Endometrium (tissue), 2 donors: Measurements from ENCODE around the gene INHBC.
"Not testable (repeated sequence)": the region's sequence is repeated elsewhere in the genome, so short reads cannot be mapped to it uniquely, and the experiment has no call there.

Experiments used
- FAIRE-seq: peaks from 2 replicates; lab custom pipeline; 2012; peaks lifted over from hg19 to GRCh38; lab: Jason Lieb, UNC
- donor health status: control.
- donor health status: control.

Gene INHBC, protein sequence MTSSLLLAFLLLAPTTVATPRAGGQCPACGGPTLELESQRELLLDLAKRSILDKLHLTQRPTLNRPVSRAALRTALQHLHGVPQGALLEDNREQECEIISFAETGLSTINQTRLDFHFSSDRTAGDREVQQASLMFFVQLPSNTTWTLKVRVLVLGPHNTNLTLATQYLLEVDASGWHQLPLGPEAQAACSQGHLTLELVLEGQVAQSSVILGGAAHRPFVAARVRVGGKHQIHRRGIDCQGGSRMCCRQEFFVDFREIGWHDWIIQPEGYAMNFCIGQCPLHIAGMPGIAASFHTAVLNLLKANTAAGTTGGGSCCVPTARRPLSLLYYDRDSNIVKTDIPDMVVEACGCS

DNA sequence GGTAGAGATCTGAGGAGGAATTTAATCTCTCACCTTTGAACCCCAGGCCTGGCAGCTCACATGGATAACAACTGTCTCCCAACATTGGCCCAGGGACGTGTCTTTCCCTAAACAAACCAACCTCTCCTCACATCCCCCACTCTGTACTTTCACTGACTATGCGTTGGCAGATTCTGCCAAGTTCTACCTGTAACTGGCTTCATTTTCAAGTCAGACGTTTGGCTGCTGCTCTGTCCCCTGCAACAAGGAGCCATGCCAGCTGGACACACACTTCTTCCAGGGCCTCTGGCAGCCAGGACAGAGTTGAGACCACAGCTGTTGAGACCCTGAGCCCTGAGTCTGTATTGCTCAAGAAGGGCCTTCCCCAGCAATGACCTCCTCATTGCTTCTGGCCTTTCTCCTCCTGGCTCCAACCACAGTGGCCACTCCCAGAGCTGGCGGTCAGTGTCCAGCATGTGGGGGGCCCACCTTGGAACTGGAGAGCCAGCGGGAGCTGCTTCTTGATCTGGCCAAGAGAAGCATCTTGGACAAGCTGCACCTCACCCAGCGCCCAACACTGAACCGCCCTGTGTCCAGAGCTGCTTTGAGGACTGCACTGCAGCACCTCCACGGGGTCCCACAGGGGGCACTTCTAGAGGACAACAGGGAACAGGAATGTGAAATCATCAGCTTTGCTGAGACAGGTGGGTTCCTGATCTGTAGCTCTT, at the start of gene INHBC:
Gene INHBC, plus strand, starts transcription at position 268 of the 707 bp plus-strand sequence. Its CDS starts 103 bp downstream, at position 371.
- FAIRE-seq = no peak

DNA sequence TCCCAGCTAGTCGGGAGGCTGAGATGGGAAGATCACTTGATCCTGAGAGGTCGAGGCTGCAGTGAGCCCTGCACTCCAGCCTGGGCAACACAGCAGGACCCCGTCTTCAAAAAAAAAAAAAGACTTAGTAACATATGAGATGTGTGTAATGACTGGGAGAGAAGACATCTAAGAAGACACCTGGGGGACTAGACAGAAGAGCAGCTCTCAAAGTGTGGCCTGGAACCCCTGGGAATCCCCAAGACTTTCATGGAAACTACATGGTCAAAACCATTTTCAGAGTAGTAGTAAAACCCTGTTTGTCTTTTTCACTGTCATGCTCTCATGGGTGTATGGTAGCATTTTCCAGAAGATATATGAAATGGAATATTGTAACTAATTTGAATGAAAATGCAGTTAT, 49.0 kb upstream of the INHBC start:
- no peak for FAIRE-seq

DNA sequence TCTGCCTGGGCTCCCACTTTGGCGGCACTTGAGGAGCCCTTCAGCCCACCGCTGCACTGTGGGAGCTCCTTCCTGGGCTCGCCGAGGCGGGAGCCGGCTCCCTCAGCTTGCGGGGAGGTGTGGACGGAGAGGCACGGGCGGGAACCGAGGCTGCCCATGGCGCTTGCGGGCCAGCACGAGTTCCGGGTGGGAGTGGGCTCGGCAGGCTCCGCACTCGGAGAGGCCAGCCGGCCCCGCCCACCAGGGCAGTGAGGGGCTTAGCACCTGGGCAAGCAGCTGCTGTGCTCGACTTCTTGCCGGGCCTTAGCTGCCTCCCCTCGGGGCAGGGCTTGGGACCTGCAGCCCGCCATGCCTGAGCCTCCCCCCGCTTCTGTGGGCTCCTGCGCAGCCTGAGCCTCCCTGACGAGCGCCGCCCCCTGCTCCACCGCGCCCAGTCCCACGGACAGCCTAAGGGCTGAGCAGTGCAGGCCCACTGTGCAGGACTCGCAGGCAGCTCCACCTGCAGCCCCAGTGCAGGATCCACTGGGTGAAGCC, 48.3 kb upstream of the INHBC start:
- no peak for FAIRE-seq

DNA sequence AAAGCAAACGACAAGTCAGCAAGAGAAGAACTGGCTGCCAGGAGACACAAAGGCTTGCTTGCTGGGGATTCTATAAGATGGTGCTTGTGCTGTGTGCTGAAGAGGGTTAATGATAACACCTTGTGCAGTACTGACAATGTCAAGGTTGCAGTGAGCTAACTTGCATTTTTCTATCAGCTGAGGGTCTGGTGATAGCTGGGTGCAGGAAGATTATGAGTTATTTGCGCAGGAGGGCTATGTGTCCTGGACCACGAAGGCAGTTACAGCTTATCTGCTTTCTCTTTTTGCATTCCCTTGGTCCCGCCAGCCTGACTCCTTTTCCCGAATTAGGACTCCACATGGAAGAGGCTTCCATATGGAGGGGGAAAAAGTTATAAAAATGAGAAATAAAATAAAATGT, 46.2 kb upstream of the INHBC start:
- FAIRE-seq = no peak

DNA sequence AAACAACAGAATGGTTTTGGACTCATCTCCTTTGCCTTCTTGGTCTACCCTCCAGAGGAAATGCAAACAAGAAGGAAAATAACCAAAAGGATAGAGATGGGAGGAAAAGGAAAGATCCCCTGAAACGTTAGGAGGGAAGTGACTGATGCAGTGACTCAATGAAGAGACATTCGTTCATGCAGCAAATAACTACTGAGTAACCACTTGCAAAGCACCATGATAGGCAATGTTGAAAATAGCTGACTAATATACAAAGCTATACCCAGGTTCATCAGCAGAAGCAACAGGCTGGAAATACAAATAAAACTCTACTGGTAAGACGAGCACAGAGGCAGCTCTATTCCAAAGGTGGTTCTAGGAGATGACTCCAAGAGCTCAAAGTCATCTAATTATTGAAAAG, 45.6 kb upstream of the INHBC start:
- no peak for FAIRE-seq

DNA sequence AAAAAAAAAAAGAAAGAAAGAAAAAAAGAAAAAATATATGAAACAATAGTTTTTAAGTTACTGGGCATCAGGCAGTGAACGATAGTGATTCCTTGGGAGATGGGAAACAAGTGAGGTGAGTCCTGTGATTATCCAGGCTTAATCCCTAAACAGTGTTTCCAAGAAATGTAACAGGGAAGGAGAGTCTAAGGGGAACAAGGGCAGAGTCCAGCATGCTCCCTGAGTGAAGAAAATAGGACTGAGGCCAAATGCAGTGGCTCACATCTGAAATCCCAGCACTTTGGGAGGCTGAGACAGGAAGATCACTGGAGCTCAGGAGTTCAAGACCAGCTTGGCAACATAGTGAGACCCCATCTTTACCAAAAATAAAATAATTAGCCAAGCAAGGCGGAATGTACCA, 44.4 kb upstream of the INHBC start:
- FAIRE-seq = no peak

DNA sequence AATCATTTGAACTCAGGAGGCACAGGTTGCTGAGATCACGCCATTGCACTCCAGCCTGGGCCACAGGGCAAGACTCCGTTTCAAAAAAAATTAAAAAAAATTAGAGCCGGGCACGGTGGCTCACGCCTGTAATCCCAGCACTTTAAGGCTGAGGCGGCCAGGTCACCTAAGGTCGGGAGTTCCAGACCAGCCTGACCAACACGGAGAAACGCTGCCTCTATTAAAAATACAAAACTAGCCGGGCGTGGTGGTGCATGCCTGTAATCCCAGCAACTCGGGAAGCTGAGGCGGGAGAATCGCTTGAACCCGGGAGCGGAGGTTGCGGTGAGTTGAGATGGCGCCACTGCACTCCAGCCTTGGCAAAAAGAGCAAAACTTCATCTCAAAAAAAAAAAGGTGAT, 39.5 kb upstream of the INHBC start:
- FAIRE-seq = no peak

DNA sequence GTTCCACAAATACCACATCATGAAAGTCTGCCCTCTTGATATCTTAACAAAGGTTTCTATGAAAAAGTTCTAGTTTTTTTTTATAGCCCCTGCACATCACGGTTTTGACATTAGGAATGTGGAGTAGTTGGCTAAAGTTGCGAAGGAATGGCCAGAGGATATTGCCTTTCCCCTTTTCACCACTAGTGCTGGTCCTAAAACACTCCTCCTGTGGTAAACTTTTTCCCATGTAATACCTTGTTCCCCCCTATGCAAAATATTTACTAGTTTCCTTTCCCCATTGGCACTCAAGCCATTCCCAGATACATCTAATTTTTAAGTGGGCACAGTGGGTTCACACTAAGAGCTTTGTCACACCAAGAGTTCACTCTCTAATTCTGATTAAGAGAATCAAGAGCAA, 37.1 kb upstream of the INHBC start:
- no peak for FAIRE-seq

DNA sequence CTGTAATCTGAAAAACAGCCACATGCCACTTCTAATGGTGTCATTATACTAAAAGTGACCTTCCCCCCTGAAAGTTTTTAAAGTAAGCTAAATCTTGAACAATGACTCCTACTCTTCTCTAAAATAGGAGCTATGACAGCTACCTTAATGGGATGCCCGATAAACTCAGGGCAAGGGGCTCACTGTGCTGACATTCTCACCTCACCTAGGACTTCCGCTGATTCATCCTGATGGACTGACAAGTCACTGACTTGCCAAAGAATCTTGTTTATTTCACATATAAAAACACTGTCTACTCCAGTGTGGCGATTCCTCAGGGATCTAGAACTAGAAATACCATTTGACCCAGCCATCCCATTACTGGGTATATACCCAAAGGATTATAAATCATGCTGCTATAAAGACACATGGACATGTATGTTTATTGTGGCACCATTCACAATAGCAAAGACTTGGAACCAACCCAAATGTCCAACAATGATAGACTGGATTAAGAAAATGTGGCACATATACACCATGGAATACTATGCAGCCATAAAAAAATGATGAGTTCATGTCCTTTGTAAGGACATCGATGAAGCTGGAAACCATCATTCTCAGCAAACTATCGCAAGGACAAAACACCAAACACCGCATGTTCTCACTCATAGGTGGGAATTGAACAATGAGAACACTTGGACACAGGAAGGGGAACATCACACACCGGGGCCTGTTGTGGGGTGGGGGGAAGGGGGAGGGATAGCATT, 34.7 kb upstream of the INHBC start:
- not testable (repeated sequence) for FAIRE-seq

DNA sequence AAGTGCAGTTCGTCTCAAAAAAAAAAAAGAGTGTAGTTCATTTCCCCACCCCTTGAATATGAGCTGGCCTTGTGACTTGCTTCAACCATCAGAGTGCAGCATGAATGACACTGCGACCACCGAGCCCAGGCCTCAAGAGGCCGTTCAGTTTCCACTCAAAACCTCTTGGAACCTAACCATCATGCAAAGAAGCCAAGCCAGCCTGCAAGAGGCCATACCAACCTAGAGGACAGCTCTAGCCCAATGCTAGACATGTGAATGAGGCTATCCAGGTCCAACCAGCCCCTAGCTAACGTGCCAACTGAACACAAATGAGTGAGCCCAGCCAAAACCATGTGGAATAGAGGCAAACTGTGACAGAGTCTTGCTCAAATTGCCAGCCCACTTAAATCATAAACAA, 33.4 kb upstream of the INHBC start:
- FAIRE-seq = no peak

DNA sequence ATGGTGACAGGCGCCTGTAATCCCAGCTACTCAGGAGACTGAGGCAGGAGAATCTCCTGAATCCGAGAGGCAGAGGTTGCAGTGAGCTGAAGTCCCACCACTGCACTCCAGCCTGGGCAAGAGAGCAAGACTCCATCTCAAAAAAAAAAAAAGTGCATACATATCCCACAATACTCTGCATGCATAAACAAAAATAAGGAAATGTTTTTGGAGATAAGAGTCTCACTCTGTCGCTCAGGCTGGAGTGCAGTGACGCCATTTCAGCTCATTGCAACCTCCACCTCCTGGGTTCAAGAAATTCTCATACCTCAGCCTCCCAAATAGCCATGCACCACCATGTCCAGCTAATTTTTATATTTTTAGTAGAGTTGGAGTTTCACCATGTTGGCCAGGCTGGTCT, 32.4 kb upstream of the INHBC start:
- FAIRE-seq = not testable (repeated sequence)

DNA sequence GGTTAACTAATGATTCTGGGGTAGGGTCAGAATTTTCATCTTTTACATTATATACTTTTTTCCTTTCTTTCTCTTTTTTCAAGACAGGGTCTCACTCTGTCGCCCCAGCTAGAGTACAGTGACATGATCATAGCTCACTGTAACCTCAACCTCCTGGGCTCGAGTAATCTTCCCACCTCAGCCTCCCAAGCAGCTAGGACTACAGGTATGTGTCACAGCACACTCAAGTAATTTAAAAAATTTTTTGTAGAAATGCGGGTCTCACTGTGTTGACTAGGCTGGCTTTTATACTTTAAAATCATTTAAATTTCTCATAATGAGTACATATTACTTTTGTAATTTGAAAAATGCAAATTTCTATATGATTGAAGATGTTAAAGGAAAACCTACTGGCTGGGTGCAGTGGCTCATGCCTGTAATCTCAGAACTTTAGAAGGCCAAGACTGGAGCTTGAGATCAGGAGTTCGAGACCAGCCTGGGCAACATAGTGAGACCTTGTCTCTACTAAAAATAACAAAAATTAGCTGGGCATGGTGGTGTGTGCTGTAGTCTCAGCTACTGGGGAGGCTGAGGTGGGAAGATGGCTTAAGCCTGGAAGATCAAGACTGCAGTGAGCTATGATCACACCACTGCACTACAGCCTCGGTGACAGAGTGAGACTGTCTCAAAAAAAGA, 29.5 kb upstream of the INHBC start:
- no peak for FAIRE-seq

DNA sequence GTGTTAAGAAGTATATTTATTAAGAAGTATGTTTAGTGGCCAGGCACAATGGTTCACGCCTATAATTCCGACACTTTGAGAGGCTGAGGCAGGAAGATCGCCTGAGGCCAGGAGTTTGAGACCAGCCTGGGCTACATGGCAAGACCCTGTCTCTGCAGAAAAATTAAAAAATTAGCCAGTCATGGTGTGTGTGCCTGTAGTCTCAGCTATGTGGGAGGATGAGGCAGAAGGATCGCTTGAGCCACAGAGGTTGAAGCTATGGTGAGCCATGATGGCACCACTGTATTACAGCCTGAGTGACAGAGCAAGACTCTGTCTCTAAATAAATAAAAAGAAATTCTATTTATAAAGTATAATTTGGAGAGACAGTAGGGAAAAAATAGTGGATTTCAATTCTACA, 24.1 kb upstream of the INHBC start:
- no peak for FAIRE-seq

DNA sequence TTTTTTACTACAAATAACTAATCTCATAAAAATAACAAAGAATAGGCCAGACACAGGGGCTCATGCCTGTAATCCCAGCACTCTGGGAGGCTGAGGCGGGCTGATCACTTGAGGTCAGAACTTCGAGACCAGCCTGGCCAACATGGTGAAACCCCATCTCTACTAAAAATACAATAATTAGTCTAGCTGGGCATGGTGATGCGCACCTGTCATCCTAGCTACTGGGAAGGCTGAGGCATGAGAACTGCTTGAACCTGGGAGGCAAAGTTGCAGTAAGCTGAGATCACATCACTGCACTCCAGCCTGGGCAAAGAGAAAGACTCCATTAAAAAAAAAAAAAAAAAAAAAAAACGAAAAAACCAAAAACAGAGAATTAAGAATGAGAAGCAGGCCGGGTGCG, 20.4 kb upstream of the INHBC start:
- FAIRE-seq = not testable (repeated sequence)

DNA sequence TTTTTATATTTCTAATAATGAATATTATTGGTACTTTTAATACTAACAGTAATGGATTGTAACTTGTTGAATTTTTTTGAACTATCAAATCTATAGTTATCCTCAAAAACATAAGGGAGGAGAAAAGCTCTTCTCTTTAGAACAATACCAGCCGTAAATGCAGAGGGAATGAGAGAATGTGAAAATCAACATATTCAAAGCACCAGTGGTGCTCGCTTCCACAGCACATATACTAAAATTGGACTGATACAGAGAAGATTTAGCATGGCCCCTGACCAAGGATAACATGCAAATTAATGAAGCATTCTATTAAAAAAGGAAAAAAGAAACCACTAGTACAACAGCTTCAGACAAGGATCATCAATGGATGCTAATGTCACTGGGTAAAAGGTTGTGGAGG, 19.5 kb upstream of the INHBC start:
- FAIRE-seq = no peak

DNA sequence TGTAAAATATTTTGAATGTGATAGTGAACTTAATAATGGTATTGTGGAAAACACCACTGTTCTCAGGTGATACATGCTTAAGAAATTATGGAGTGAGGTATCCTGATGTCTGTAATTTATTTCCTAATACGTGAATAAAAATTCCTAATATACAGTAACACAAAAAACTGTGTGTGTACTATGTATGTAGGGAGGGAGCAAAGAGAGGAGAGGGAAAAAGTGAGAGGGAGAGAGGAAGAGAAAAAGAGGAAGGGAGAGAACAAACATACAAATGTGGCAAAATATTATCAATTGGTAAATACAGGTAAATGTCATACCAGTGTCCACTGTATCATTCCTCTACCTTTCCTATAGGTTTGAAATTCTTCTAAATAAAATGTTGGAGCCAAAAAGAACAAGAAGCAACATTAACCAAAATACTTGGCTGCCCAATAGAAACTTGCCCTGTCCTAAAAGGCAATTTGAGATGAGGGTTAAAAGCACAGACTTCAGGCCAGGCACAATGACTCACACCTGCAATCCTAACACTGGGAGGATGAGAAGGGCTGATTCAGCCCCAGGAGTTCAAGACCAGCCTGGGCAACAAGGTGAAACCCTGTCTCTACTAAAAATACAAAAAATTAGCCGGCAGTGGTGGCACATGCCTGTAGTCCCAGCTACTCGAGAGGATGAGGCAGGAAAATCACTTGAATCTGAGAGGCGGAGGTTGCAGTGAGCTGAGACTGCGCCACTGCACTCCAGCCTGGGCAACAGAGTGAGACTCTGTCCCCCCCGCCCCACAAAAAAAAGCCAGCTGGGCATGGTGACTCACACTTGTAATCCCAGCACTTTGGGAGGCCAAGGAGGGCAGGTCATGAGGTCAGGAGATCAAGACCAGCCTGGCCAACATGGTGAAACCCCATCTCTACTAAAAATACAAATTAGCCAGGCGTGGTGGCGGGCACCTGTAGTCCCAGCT, 18.3 kb upstream of the INHBC start:
- FAIRE-seq = no peak

DNA sequence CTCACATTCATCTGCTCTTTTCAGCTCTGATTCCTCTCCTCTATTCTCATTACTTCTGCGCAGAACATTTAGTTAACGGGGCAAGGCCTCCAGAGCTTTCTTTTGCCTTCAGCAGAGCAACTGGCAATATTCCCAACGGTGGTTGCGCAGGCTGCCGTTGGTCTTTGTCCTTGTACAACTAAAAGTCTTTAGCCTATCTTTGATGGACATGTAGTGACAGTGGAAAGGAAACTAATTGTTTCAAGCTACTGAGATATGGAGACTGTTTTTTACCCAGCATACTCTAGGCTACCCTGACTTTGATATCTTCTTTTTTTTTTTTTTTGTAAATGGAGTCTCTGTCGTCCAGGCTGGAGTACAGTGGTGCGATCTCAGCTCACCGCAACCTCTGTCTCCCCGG, 16.3 kb upstream of the INHBC start:
- FAIRE-seq = no peak

DNA sequence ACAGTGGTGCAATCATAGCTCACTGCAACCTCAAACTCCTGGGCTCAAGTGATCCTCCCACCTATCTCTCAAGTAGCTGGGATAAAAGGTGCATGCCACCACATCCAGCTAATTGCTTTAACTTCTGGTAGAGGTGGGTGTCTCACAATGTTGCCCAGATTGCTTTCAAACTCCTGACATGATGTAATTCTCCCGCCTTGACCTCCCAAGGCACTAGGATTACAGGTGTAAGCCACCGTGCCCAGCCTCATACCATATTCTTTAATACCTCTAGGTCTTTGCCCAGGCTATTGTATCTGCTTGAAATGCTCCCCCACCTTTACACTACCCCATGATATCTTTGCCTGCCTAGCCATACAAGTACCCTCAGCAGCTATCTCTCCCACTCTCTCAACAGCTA, 15.1 kb upstream of the INHBC start:
- FAIRE-seq = no peak

DNA sequence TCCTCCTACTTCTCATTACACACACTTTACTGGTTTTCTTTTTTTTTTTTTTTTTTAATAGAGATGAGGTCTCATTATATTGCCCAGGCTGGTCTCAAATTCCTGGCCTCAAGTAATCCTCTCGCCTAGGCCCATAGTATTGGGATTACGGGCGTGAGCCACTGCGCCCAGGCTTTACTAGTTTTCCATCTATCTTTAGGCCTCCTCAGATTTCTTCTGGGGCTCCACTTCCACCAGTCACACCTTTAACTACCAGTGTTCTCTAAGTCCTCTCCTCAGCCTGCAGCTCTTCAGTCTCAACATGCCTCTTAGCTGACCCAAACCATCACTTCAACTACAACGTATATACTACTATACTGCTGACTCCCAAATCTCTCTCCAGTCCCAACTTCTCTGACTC, 14.1 kb upstream of the INHBC start:
- FAIRE-seq = no peak

DNA sequence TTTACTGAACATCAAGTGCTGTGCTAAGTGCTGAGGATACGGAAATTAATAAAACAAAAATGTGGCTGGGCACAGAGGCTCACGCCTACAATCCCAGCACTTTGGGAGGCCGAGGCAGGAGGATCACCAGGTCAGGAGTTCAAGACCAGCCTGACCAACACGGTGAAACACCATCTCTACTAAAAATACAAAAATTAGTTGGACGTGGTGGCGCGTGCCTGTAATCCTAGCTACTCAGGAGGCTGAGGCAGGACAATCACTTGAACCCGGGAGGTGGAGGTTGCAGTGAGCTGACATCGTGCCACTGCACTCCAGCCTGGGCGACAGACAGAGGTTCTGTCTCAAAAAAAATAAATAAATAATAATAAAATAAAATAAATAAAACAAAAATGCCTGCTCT, 7.6 kb upstream of the INHBC start:
- not testable (repeated sequence) for FAIRE-seq

DNA sequence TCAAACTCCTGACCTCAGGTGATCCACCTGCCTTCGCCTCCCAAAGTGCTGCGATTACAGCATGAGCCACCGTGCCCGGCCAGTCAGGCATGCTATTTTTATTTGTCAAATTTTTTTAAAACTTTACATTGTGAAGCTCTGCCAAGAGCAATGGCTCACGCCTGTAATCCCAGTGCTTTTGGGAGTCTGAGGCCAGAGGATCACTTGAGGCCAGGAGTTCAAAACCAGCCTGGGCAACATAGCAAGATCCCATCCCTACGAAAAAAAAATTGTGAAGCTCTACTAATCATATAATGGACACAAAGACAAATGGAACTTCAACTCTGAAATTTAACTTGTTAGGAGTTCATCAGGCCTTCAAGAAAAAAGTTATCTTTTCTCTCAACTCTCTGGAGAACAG, 5.6 kb upstream of the INHBC start:
- FAIRE-seq = no peak
